Mesenchymal stem cell (in vitro differentiated cells and primary cell): ENCODE results near the gene CASP2.
A peak's percentile ranks its signal among the peaks of the same experiment; 100 is the strongest.

Experiments
- DNase-seq: peaks from one replicate; pipeline ENCODE4 v3.0.0-alpha.2; 2013
- H2AFZ ChIP-seq: one replicate; pipeline ENCODE4 v1.6.1; 2013; ENCODE audit warnings: low read depth, mild to moderate bottlenecking, control low read depth, inconsistent platforms, low read length, moderate library complexity
- H2AK5ac ChIP-seq: 2 replicates; pipeline ENCODE4 v1.6.1; 2013; ENCODE audit warnings: low read length, moderate library complexity, mild to moderate bottlenecking, inconsistent platforms; ENCODE audit not compliant: severe bottlenecking
- H2BK120ac ChIP-seq: one replicate; pipeline ENCODE4 v1.6.1; 2013; ENCODE audit warnings: low read depth, mild to moderate bottlenecking, inconsistent platforms, low read length, moderate library complexity
- H2BK12ac ChIP-seq, 2 experiments: one replicate each; pipeline ENCODE4 v1.6.1; 2013; ENCODE audit warnings: inconsistent platforms in 2 of 2, low read length in 2 of 2, mild to moderate bottlenecking in 2 of 2, moderate library complexity in 2 of 2, control low read depth in 1 of 2
- H2BK15ac ChIP-seq: one replicate; pipeline ENCODE4 v1.6.1; 2013; ENCODE audit warnings: mild to moderate bottlenecking, low read depth, inconsistent platforms; ENCODE audit not compliant: poor library complexity, severe bottlenecking
- H2BK5ac ChIP-seq: 2 replicates; pipeline ENCODE4 v1.6.1; 2013; ENCODE audit warnings: low read depth, mild to moderate bottlenecking, low read length, control low read depth, inconsistent platforms; ENCODE audit not compliant: poor library complexity, severe bottlenecking
- H3K14ac ChIP-seq, 2 experiments: one replicate each; pipeline ENCODE4 v1.6.1; 2013; ENCODE audit warnings: inconsistent platforms in 2 of 2, low read length in 2 of 2, control low read depth in 1 of 2, mild to moderate bottlenecking in 1 of 2, moderate library complexity in 1 of 2
- H3K18ac ChIP-seq, 2 experiments: one replicate each; pipeline ENCODE4 v1.6.1; 2013; ENCODE audit warnings: inconsistent platforms in 2 of 2, low read length in 2 of 2, control low read depth in 1 of 2, low read depth in 1 of 2, mild to moderate bottlenecking in 1 of 2
- H3K23ac ChIP-seq, 2 experiments: one replicate each; pipeline ENCODE4 v1.6.1; 2013; ENCODE audit warnings: inconsistent platforms in 2 of 2, low read length in 2 of 2, mild to moderate bottlenecking in 2 of 2, moderate library complexity in 2 of 2, control low read depth in 1 of 2
- H3K27ac ChIP-seq: 2 replicates; pipeline ENCODE4 v1.5.1; 2013; ENCODE audit warnings: mild to moderate bottlenecking, moderate library complexity, low read length, control low read depth, inconsistent platforms; ENCODE audit not compliant: poor library complexity, severe bottlenecking
- H3K27me3 ChIP-seq, 2 experiments: 2 replicates each; pipeline versions ENCODE4 v1.6.1 to v1.7.0; 2013; ENCODE audit warnings: low read length in 2 of 2, mild to moderate bottlenecking in 2 of 2, moderate library complexity in 2 of 2, control low read depth in 1 of 2, inconsistent platforms in 1 of 2; ENCODE audit not compliant: control insufficient read depth in 1 of 2, insufficient read depth in 1 of 2
- H3K36me3 ChIP-seq, 2 experiments: 2 replicates each; pipeline versions ENCODE4 v1.6.1 to v1.7.0; 2013; ENCODE audit warnings: low read length in 2 of 2, control low read depth in 1 of 2, inconsistent platforms in 1 of 2, low read depth in 1 of 2, mild to moderate bottlenecking in 1 of 2; ENCODE audit not compliant: insufficient read depth in 2 of 2, control insufficient read depth in 1 of 2
- H3K4ac ChIP-seq, 2 experiments: one replicate each; pipeline ENCODE4 v1.6.1; 2013; ENCODE audit warnings: inconsistent platforms in 2 of 2, low read length in 2 of 2, mild to moderate bottlenecking in 2 of 2, moderate library complexity in 2 of 2, control low read depth in 1 of 2, low read depth in 1 of 2
- H3K4me1 ChIP-seq: 2 replicates; pipeline ENCODE4 v1.6.1; 2013; ENCODE audit warnings: low read depth, low read length, control low read depth; ENCODE audit not compliant: control insufficient read depth, insufficient read depth
- H3K4me2 ChIP-seq: 2 replicates; pipeline ENCODE4 v1.6.1; 2013; ENCODE audit warnings: low read length, mild to moderate bottlenecking, inconsistent platforms; ENCODE audit not compliant: poor library complexity, severe bottlenecking
- H3K4me3 ChIP-seq, 2 experiments: 2 replicates each; pipeline versions ENCODE4 v1.5.1 to v1.7.0; 2013; ENCODE audit warnings: low read length in 2 of 2, mild to moderate bottlenecking in 2 of 2, control low read depth in 1 of 2, low read depth in 1 of 2; ENCODE audit not compliant: insufficient read depth in 1 of 2
- H3K79me1 ChIP-seq: replicated peaks from 2 replicates; pipeline ENCODE4 v1.6.1; 2013; ENCODE audit warnings: mild to moderate bottlenecking, control low read depth, low read length, inconsistent platforms; ENCODE audit not compliant: poor library complexity, severe bottlenecking
- H3K9ac ChIP-seq: 2 replicates; pipeline ENCODE4 v1.7.0; 2013; ENCODE audit warnings: mild to moderate bottlenecking, low read length, moderate library complexity
- H3K9me3 ChIP-seq: 2 replicates; pipeline ENCODE4 v1.7.0; 2013; ENCODE audit warnings: mild to moderate bottlenecking, low read length; ENCODE audit not compliant: control insufficient read depth
- H4K8ac ChIP-seq: one replicate; pipeline ENCODE4 v1.6.1; 2013; ENCODE audit warnings: inconsistent platforms, mild to moderate bottlenecking, low read length, moderate library complexity
- H4K91ac ChIP-seq: one replicate; pipeline ENCODE4 v1.6.1; 2013; ENCODE audit warnings: mild to moderate bottlenecking, low read length, inconsistent platforms
- WGBS: methylation state at CpG from one replicate; pipeline ENCODE4 v1.1.7; 2013; ENCODE audit warnings: mixed read lengths; 5-methylcytosine and 5-hydroxymethylcytosine counted together

CASP2 gene

GRCh38 chr7:143250822-143251221 is 37.3 kb upstream of the CASP2 start:
- no peak overlapping the region for H3K23ac ChIP-seq
- no peak overlapping the region for H3K18ac ChIP-seq
- H2BK12ac ChIP-seq = no peak overlapping the region
- H3K14ac ChIP-seq = no peak overlapping the region
- no peak for DNase-seq
- H3K9me3 ChIP-seq = no peaks in the 10 kb centered on the region
- H3K27ac ChIP-seq = no peak overlapping the region
- H2BK5ac ChIP-seq = no peak overlapping the region
- H3K9ac ChIP-seq = no peak overlapping the region
- H2AFZ ChIP-seq = no peak overlapping the region
- no peaks in the 10 kb centered on the region for H3K36me3 ChIP-seq
- no peak overlapping the region for H2BK120ac ChIP-seq
- H3K4me1 ChIP-seq = peaks cover 4% of the 10 kb centered on the region
- no peaks in the 10 kb centered on the region for H3K79me1 ChIP-seq
- H3K4ac ChIP-seq = no peak overlapping the region
- no peak overlapping the region for H4K91ac ChIP-seq
- no peak overlapping the region for H2AK5ac ChIP-seq
- H3K4me2 ChIP-seq = no peak overlapping the region
- no peaks in the 10 kb centered on the region for H3K27me3 ChIP-seq
- no peak overlapping the region for H3K4me3 ChIP-seq
- no CpG with 5 or more reads among the region's 1 CpG for WGBS
- H4K8ac ChIP-seq = no peak overlapping the region
- H2BK15ac ChIP-seq = no peak overlapping the region

GRCh38 chr7:143252006-143252405 is 36.1 kb upstream of the CASP2 start:
- Histone ChIP-seq H3K36me3 (no peaks in the 10 kb centered on the region), H3K9me3 (no peaks in the 10 kb centered on the region), H3K14ac (no peak overlapping the region), H3K79me1 (no peaks in the 10 kb centered on the region), H3K18ac (no peak overlapping the region), H4K8ac (no peak overlapping the region), H2BK5ac (no peak overlapping the region), H3K4me2 (no peak overlapping the region), H3K4me3 (no peak overlapping the region), H3K4me1 (peaks cover 4% of the 10 kb centered on the region), H2AK5ac (no peak overlapping the region), H3K4ac (no peak overlapping the region), H3K27me3 (no peaks in the 10 kb centered on the region), H2AFZ (no peak overlapping the region), H3K27ac (no peak overlapping the region), H2BK15ac (no peak overlapping the region), H2BK12ac (no peak overlapping the region), H3K9ac (no peak overlapping the region), H4K91ac (no peak overlapping the region), H3K23ac (no peak overlapping the region), H2BK120ac (no peak overlapping the region)
- no peak for DNase-seq
- WGBS = 100% methylated on average over 1 of the region's 2 CpGs

- Histone ChIP-seq H2AFZ (no peak overlapping the region), H2BK5ac (no peak overlapping the region), H3K36me3 (no peaks in the 10 kb centered on the region), H3K9me3 (no peaks in the 10 kb centered on the region), H2AK5ac (no peak overlapping the region), H3K27me3 (no peaks in the 10 kb centered on the region), H2BK120ac (no peak overlapping the region), H3K18ac (no peak overlapping the region), H4K91ac (no peak overlapping the region), H2BK15ac (no peak overlapping the region), H3K4me2 (no peak overlapping the region), H2BK12ac (no peak overlapping the region), H3K27ac (no peak overlapping the region), H4K8ac (no peak overlapping the region), H3K4ac (no peak overlapping the region), H3K79me1 (no peaks in the 10 kb centered on the region), H3K23ac (no peak overlapping the region), H3K14ac (no peak overlapping the region), H3K4me1 (no peaks in the 10 kb centered on the region), H3K4me3 (no peak overlapping the region), H3K9ac (no peak overlapping the region)
- peak; percentile 53 for DNase-seq
- no CpG with 5 or more reads among the region's 3 CpGs for WGBS
Measured at GRCh38 chr7:143255564-143255963, 32.6 kb upstream of the CASP2 start.

GRCh38 chr7:143256325-143256724 is 31.8 kb upstream of the CASP2 start:
- Histone ChIP-seq H3K18ac (no peak overlapping the region), H3K79me1 (no peaks in the 10 kb centered on the region), H2BK15ac (no peak overlapping the region), H2AFZ (no peak overlapping the region), H3K23ac (no peak overlapping the region), H4K8ac (no peak overlapping the region), H2BK12ac (no peak overlapping the region), H3K27me3 (no peaks in the 10 kb centered on the region), H3K9me3 (no peaks in the 10 kb centered on the region), H3K36me3 (no peaks in the 10 kb centered on the region), H4K91ac (peak overlapping the region; percentile 27), H2BK120ac (peak overlapping the region; percentile 19), H3K9ac (no peak overlapping the region), H3K27ac (no peak overlapping the region), H2AK5ac (no peak overlapping the region), H3K4me3 (no peak overlapping the region), H3K4me2 (no peak overlapping the region), H2BK5ac (no peak overlapping the region), H3K4ac (no peak overlapping the region), H3K4me1 (no peaks in the 10 kb centered on the region), H3K14ac (no peak overlapping the region)
- WGBS = 97% methylated on average over 3 of the region's 3 CpGs
- no peak for DNase-seq
